Activated gamma-delta T cell treated with anti-CD3 and anti-CD28 coated beads, Interleukin-2, amount 50 U/mL, for 16 hours (primary cell): ENCODE results near the gene NFKBIZ.

Experiments
- DNase-seq: peaks from one replicate; pipeline ENCODE4 v3.0.0-alpha.2; 2020; ENCODE audit warnings: low read depth

Gene NFKBIZ, protein sequence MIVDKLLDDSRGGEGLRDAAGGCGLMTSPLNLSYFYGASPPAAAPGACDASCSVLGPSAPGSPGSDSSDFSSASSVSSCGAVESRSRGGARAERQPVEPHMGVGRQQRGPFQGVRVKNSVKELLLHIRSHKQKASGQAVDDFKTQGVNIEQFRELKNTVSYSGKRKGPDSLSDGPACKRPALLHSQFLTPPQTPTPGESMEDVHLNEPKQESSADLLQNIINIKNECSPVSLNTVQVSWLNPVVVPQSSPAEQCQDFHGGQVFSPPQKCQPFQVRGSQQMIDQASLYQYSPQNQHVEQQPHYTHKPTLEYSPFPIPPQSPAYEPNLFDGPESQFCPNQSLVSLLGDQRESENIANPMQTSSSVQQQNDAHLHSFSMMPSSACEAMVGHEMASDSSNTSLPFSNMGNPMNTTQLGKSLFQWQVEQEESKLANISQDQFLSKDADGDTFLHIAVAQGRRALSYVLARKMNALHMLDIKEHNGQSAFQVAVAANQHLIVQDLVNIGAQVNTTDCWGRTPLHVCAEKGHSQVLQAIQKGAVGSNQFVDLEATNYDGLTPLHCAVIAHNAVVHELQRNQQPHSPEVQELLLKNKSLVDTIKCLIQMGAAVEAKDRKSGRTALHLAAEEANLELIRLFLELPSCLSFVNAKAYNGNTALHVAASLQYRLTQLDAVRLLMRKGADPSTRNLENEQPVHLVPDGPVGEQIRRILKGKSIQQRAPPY

DNA sequence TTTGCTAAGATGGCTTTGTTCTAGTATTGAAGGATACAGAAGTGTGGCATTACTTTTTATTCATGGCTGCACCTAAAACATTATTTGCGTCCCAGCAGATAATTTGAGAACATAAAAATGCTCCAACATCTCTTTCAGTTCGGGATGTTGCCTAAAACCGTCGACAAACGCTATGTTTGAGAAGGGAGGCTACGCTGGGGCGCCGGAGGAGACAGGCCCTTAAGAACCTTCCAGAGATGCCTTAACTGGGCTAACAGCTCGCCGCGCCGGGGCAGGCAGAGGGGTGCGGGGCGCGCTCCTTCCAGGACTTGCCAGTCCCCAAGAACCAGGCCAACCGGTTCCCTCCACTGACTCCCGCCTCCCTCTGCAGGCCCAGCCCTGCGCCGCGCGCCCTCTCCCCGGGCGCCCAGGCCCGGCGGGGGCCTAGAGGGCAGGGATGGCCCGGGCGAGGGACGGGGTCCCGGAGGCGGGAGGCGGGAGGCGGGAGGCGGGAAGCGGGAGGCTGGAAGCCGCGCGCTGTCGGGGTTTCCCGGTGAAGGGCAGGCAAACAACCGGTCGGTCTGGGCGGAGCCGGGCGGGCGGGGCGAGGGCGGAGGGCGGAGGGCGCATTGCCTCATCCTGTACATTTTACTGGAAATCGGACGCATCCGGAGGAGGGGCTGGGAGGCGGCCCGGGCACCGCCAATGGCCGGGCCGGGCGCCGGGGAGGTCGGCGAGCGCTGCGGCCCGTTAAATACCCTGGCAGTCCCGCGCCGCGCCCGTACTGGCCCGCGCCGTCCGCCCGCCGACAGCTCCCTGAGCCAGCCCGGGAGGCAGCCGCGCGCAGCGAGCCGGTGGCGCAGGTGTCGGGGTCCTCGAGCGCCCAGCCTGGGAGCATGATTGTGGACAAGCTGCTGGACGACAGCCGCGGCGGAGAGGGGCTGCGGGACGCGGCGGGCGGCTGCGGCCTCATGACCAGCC, at the start of gene NFKBIZ:
NFKBIZ (plus strand) TSS at position 761 of the 960 bp plus-strand sequence; CDS start at position 876, 115 bp downstream.
- peak; percentile 89 for DNase-seq

GRCh38 chr3:101801174-101801573, 48.1 kb upstream of the NFKBIZ start:
- no peak for DNase-seq

DNA sequence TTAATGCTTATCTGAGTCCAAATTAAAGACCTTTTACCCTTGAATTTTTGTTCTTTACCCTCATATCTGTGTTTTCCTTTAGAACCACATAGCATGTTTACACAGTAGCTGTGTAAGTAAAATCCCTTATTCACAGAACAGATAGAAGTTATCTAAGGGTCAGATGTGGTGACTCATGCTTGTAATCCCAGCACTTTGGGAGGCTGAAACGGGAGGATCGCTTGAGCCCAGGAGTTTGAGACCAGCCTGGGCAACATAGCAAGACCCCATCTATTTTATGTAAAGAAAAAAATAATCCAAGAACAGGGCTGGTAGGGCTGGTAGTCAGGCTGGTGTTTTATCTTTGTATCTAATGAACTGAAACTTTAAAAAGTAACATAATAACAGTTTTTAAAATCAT, 47.1 kb upstream of the NFKBIZ start:
- DNase-seq: no peak

DNA sequence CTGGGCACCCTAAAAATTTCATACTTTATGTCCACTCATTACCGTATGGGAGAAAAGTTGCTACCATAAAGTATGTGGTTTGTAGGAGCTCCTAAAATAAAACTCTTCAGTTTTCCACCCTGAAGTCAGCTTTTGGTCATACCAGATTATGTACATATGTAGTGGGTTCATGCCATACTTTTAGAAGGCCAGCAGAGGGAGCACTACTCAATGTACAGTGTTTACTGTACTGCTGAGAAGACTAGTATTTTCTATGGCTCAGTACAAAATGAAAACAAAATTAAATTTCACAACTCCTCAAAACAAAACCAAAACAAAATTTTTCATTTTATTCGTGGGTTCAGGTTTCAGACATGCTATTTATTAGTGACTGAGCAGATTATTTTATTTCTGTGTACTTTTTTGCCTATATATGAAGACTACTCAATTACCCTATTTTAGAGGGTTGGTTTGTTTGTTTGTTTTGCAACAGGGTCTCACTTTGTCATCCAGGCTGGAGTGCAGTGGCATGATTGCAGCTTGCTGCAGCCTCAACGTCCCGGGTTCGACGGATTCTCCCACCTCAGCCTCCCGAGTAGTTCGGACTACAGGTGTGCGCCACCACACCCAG, 46.0 kb upstream of the NFKBIZ start:
- peak; percentile 40 for DNase-seq

DNA sequence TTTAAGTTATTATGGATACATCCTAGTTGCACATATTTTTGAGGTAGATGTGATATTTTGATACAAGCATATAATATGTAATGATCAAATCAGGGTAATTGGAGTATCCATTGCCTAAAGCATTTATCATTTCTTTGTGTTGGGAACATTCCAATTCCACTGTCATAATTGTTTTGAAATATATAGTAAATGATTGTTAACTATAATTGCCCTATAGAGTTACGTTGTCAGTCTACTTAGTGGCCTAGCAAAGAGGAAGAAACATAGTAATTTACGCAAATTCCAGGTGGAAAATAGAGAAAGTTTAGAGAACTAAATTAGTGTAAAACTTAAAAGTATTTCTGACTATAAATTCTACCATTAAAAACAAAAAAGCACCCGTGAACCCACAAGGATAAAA, 45.4 kb upstream of the NFKBIZ start:
- no peak for DNase-seq

DNA sequence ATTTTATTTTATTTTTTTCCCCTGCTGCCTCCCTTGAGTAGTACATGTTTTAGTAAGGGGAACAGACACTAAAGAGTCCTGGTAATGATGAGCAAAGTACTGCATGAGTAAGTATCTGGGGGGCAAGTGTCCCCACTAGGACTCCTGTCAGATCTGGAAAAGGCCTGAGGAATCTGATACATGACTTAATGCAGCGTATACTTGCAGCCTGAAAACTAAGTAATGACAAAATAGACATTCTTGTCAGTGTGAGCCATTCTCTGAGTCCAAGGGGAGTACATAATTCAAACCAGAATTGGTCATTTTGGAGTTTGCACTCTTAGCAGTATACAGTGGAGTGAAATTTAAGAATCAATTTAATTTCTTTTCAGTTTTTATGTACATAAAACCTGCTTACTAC, 42.8 kb upstream of the NFKBIZ start:
- DNase-seq: no peak

GRCh38 chr3:101807888-101808287, 41.4 kb upstream of the NFKBIZ start:
- no peak for DNase-seq

DNA sequence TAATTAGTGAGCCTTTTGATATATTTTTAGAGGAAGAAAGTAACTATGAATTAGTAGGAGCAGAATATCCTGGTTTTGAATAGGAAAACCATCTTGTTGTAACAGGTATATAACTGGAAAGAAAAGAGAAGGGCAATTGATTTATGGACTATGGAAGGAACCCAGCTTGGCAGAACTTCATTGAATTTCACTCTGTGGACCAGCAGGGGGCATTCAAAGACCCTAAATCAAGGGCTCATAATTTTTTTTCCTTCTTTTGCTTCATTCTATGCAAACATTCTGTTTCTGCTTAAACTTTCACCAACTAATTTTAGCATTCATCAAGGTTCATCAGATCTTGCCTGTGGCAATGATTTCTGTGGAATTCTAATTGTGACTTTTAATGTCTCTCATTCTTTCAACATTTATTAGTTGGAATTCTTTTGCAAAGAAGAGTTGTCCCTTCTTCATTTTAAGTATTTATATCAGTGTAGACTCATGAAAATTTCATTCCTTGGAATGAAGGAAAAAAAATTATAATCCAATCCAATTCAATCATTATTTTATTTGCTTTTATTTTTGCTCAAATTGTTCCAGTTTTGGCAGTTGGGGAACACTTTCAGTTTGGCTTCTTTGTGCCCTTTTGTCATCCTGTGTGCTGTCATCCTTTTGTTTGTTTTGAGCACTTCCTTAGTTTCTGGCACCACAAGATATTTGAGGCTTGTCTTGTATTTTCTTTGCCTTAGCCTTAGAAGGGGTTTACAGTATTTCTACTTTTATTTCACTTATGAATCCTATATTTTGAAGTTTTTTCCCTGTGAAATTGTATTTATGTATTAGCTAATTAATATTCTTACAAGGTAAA, 39.9 kb upstream of the NFKBIZ start:
- DNase-seq: no peak

DNA sequence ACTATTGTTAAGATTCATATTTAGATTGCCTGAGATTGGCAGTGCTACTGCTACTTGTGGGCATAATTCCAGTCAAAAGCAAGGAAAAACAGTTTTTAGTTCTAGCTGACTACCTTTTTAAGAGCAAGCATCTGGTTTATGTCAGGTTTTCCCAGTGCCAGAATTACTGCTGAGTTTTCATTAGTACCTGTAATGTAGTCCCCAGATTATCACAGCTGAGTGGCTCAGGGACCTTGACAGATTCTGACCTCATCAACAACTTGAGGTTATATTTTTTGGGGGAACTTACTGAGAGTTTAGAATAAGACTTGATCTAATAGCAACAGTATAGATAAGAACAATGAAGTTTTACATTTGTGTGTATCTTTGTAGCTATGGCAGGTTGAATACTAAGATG, 39.3 kb upstream of the NFKBIZ start:
- DNase-seq: no peak

- DNase-seq: no peak
Observed at GRCh38 chr3:101811875-101812274, 37.4 kb upstream of the NFKBIZ start.

DNA sequence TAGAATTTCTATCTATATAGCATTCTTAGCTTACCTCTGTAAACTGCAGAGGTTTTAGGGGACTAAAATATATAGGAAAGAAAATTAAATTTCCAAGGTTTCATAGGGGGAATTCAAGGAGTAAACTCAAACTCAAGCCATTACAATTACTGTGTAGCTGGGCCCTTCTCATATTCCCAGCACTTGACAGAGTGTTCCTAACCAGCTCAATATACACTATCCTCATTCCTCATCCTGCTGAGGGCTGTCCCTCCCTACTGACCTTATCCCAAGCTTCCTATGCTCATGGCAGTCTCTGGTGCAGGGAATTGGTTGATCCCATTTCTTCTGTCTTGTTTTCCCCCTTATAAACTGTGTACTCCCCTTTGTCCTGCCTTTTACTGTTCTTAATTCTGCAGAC, 36.4 kb upstream of the NFKBIZ start:
- no peak for DNase-seq

- no peak for DNase-seq
Observed at GRCh38 chr3:101813817-101814440, 35.4 kb upstream of the NFKBIZ start.

DNA sequence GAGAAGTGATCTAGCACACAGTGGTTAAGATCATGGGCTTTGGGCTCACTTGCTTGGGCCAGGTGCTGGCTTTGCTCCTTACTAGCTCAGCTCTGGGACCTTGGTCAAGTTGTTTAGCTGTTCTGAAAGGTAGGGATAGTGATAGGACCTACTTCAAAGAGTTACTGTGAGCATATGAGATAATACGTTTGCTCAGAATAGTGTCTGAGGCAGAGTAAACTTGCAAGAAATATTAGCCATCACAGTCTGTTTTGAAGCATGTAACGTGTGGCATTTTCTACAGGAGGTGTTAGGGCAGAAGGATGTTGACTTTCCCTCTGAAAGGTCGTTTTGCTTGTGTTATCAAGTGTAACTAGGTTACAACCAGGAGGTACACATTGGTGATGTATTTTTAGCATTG, 34.5 kb upstream of the NFKBIZ start:
- DNase-seq: no peak

DNA sequence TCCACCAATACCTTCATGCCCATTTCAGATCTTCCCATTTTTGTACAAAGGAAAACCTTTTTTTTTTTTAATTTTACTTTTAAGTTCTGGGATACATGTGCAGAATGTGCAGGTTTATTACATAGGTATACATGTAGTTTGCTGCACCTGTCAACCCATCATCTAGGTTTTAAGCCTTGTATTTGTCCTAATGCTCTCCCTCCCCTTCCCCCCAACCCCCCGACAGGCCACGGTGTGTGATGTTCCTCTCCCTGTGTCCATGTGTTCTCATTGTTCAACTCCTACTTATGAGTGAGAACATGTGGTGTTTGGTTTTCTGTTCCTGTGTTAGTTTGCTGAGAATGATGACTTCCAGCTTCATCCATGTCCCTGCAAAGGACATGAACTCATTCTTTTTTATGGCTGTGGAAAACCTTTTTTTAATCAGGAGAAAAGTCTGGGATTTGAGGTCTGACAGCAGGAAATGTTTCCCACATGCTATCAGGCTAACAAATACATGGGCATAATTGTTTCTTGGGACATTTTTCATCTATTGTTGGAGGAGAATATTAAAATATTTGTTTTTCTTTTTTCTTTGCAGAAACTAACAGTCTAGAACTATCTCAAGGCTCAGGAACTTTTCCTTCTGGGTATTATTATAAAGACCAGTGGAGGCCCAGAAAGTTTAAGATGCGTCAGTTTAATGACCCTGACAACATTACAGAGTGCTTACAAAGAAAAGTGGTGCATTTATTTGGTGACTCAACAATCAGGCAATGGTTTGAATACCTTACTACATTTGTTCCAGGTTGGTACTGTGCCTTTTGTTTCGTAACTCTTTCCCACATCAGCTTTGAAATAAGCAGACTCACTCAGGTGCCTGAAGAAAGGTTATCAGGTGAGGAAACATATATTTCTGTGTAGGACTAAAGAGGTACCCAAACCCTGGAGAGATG, 32.8 kb upstream of the NFKBIZ start:
- no peak for DNase-seq

GRCh38 chr3:101817992-101818391, 31.3 kb upstream of the NFKBIZ start:
- no peak for DNase-seq

- no peak for DNase-seq
Observed at GRCh38 chr3:101819649-101820206, 29.6 kb upstream of the NFKBIZ start.

- DNase-seq: no peak
Observed at GRCh38 chr3:101821503-101821902, 27.8 kb upstream of the NFKBIZ start.

- no peak for DNase-seq
Observed at GRCh38 chr3:101823525-101823924, 25.8 kb upstream of the NFKBIZ start.

DNA sequence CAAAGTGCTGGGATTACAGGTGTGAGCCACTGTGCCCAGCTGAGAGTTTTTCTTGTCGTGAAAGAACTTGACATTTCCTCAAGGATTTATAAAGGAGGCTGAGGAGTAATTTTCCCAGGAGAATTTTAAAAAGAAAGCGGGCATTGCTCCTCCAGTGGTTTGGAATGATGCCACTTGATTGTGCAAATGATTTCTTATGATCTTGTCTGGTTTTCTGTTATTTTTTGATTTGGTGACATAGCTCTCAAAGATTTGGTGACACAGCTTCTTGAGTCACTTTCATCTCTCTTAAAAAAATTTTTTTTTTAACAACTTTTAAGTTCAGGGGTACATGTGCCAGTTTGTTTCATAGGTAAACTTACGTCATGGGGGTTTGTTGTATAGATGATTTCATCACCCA, 24.6 kb upstream of the NFKBIZ start:
- DNase-seq: no peak
